Measurements from ENCODE around the gene AKR1E2. TPM values are rescaled to one million over a fixed set of nuclear protein-coding genes. Genes with fewer than 3 reads are reported as not detected.

The AKR1E2 gene
- total RNA-seq, 2 experiments from 2014 or later, result 7.1 to 7.3 TPM

- no peaks in the 10 kb centered on the region for H3K36me3 Mint-ChIP-seq (ENCODE audit: low read depth)
- intact Hi-C loops (cut with micrococcal nuclease), result no loop called here
- no peak overlapping the region for H3K27ac Mint-ChIP-seq
- no peak overlapping the region for H3K4me3 Mint-ChIP-seq
- no peak for DNase-seq
- H3K9me3 Mint-ChIP-seq, result no peaks in the 10 kb centered on the region
- H3K27me3 Mint-ChIP-seq (ENCODE audit: low read depth), result no peaks in the 10 kb centered on the region
- CTCF ChIA-PET, result interaction anchor here (1.3 kb wide), 1 partner anchor 31 kb away, joined by 3 read pairs; no protein-coding TSS in a partner anchor
- no peaks in the 10 kb centered on the region for H3K4me1 Mint-ChIP-seq (ENCODE audit: low read depth)
These were observed 6.9 kb upstream of the AKR1E2 start for GRCh38 chr10:4819067-4819466.

- Mint-ChIP-seq H3K27me3 (ENCODE audit: low read depth) (no peaks in the 10 kb centered on the region), H3K36me3 (ENCODE audit: low read depth) (no peaks in the 10 kb centered on the region), H3K27ac (no peak overlapping the region), H3K4me1 (ENCODE audit: low read depth) (no peaks in the 10 kb centered on the region), H3K9me3 (no peaks in the 10 kb centered on the region), H3K4me3 (no peak overlapping the region)
- DNase-seq, result no peak
- CTCF ChIA-PET, result interaction anchor here (1.2 kb wide), 1 partner anchor 30 kb away, joined by 3 read pairs; no protein-coding TSS in a partner anchor
- intact Hi-C loops (cut with micrococcal nuclease), result no loop called here
These were observed 6.3 kb upstream of the AKR1E2 start for GRCh38 chr10:4819707-4820106.

GRCh38 chr10:4820804-4821401 lies 5.1 kb upstream of the AKR1E2 start:
- Mint-ChIP-seq H3K27me3 (ENCODE audit: low read depth) (no peaks in the 10 kb centered on the region), H3K4me1 (ENCODE audit: low read depth) (peaks cover 1% of the 10 kb centered on the region), H3K36me3 (ENCODE audit: low read depth) (no peaks in the 10 kb centered on the region), H3K9me3 (no peaks in the 10 kb centered on the region), H3K27ac (no peak overlapping the region), H3K4me3 (no peak overlapping the region)
- DNase-seq, result no peak
- CTCF ChIA-PET, result interaction anchor here (0.7 to 1.2 kb wide), 2 partner anchors 29 to 34 kb away, joined by 3 read pairs; no protein-coding TSS in a partner anchor
- intact Hi-C loops (cut with micrococcal nuclease), result no loop called here

GRCh38 chr10:4822208-4822607 lies 3.8 kb upstream of the AKR1E2 start:
- Mint-ChIP-seq H3K27ac (no peak overlapping the region), H3K4me1 (ENCODE audit: low read depth) (peaks cover 9% of the 10 kb centered on the region), H3K4me3 (no peak overlapping the region), H3K36me3 (ENCODE audit: low read depth) (no peaks in the 10 kb centered on the region), H3K27me3 (ENCODE audit: low read depth) (no peaks in the 10 kb centered on the region), H3K9me3 (no peaks in the 10 kb centered on the region)
- DNase-seq, result no peak
- CTCF ChIA-PET, result interaction anchor here (1.0 kb wide), 1 partner anchor 10 kb away, joined by 3 read pairs; no protein-coding TSS in a partner anchor
- intact Hi-C loops (cut with micrococcal nuclease), result no loop called here

GRCh38 chr10:4824791-4825310 lies 1.2 kb upstream of the AKR1E2 start:
- H3K36me3 Mint-ChIP-seq (ENCODE audit: low read depth), result no peaks in the 10 kb centered on the region
- H3K4me3 Mint-ChIP-seq, result no peak overlapping the region
- no peak for DNase-seq
- H3K27ac Mint-ChIP-seq, result no peak overlapping the region
- H3K4me1 Mint-ChIP-seq (ENCODE audit: low read depth), result peaks cover 14% of the 10 kb centered on the region
- H3K27me3 Mint-ChIP-seq (ENCODE audit: low read depth), result no peaks in the 10 kb centered on the region
- no peaks in the 10 kb centered on the region for H3K9me3 Mint-ChIP-seq
- CTCF ChIA-PET, result interaction anchor here (0.7 kb wide), 3 partner anchors 10 to 1764 kb away, joined by 4 to 5 read pairs (median 4); no protein-coding TSS in a partner anchor
- intact Hi-C loops (cut with micrococcal nuclease), result loop anchor here (5.0 kb wide), 2 partner anchors 467 to 987 kb away; partner anchors contain the start of gene GDI2

GRCh38 chr10:4825456-4825867 lies 545 bp upstream of the AKR1E2 start:
- H3K4me1 Mint-ChIP-seq (ENCODE audit: low read depth), result peaks cover 15% of the 10 kb centered on the region
- no peaks in the 10 kb centered on the region for H3K36me3 Mint-ChIP-seq (ENCODE audit: low read depth)
- no peaks in the 10 kb centered on the region for H3K27me3 Mint-ChIP-seq (ENCODE audit: low read depth)
- no peak for DNase-seq
- peak overlapping the region; percentile 73 for H3K4me3 Mint-ChIP-seq
- H3K9me3 Mint-ChIP-seq, result no peaks in the 10 kb centered on the region
- CTCF ChIA-PET, result no interaction called here
- intact Hi-C loops (cut with micrococcal nuclease), result loop anchor here (5.0 kb wide), 2 partner anchors 467 to 987 kb away; partner anchors contain the start of gene GDI2
- H3K27ac Mint-ChIP-seq, result no peak overlapping the region

GRCh38 chr10:4826792-4827324 lies 851 bp downstream of the AKR1E2 start:
- intact Hi-C loops (cut with micrococcal nuclease), result loop anchor here (1.0 to 5.0 kb wide), 3 partner anchors 22 to 985 kb away; partner anchors contain the start of gene GDI2
- no peak for DNase-seq
- H3K27ac Mint-ChIP-seq, result peak overlapping the region; percentile 33
- CTCF ChIA-PET, result interaction anchor here (1.2 to 1.5 kb wide), 3 partner anchors 12 to 23 kb away, joined by 4 to 6 read pairs (median 6); no protein-coding TSS in a partner anchor
- H3K4me1 Mint-ChIP-seq (ENCODE audit: low read depth), result peaks cover 29% of the 10 kb centered on the region
- peaks cover 9% of the 10 kb centered on the region for H3K36me3 Mint-ChIP-seq (ENCODE audit: low read depth)
- peaks cover 2% of the 10 kb centered on the region for H3K9me3 Mint-ChIP-seq
- no peaks in the 10 kb centered on the region for H3K27me3 Mint-ChIP-seq (ENCODE audit: low read depth)
- H3K4me3 Mint-ChIP-seq, result peak overlapping the region; percentile 73

GRCh38 chr10:4828005-4828404 lies 2.0 kb downstream of the AKR1E2 start:
- no peak overlapping the region for H3K4me3 Mint-ChIP-seq

GRCh38 chr10:4830551-4830950 lies 4.5 kb downstream of the AKR1E2 start:
- peaks cover 12% of the 10 kb centered on the region for H3K36me3 Mint-ChIP-seq (ENCODE audit: low read depth)
- no peak for DNase-seq
- intact Hi-C loops (cut with micrococcal nuclease), result no loop called here
- no peak overlapping the region for H3K27ac Mint-ChIP-seq
- peaks cover 40% of the 10 kb centered on the region for H3K4me1 Mint-ChIP-seq (ENCODE audit: low read depth)
- H3K4me3 Mint-ChIP-seq, result no peak overlapping the region
- no peaks in the 10 kb centered on the region for H3K27me3 Mint-ChIP-seq (ENCODE audit: low read depth)
- H3K9me3 Mint-ChIP-seq, result peaks cover 2% of the 10 kb centered on the region
- CTCF ChIA-PET, result interaction anchor here (0.8 to 3.3 kb wide), 3 partner anchors 16 to 20 kb away, joined by 3 to 19 read pairs (median 3); no protein-coding TSS in a partner anchor

More at GRCh38 chr10:4828005-4828404, 2.0 kb downstream of the AKR1E2 start:
- no peak for DNase-seq
- intact Hi-C loops (cut with micrococcal nuclease), result loop anchor here (5.0 kb wide), 2 partner anchors 464 to 984 kb away; partner anchors contain the start of gene GDI2
- Mint-ChIP-seq H3K27me3 (ENCODE audit: low read depth) (no peaks in the 10 kb centered on the region), H3K27ac (no peak overlapping the region), H3K4me1 (ENCODE audit: low read depth) (peaks cover 29% of the 10 kb centered on the region), H3K9me3 (peaks cover 2% of the 10 kb centered on the region), H3K36me3 (ENCODE audit: low read depth) (peaks cover 9% of the 10 kb centered on the region)
- CTCF ChIA-PET, result interaction anchor here (0.7 to 1.5 kb wide), 3 partner anchors 12 to 15 kb away, joined by 3 to 6 read pairs (median 4); no protein-coding TSS in a partner anchor

GRCh38 chr10:4831091-4831490 lies 5.1 kb downstream of the AKR1E2 start:
- intact Hi-C loops (cut with micrococcal nuclease), result no loop called here
- CTCF ChIA-PET, result interaction anchor here (1.2 to 3.3 kb wide), 4 partner anchors 15 to 20 kb away, joined by 3 to 19 read pairs (median 6); no protein-coding TSS in a partner anchor
- Mint-ChIP-seq H3K9me3 (peaks cover 2% of the 10 kb centered on the region), H3K4me1 (ENCODE audit: low read depth) (peaks cover 42% of the 10 kb centered on the region), H3K27me3 (ENCODE audit: low read depth) (no peaks in the 10 kb centered on the region), H3K27ac (no peak overlapping the region), H3K36me3 (ENCODE audit: low read depth) (peaks cover 13% of the 10 kb centered on the region), H3K4me3 (no peak overlapping the region)
- no peak for DNase-seq

GRCh38 chr10:4833286-4833685 lies 7.3 kb downstream of the AKR1E2 start:
- H3K36me3 Mint-ChIP-seq (ENCODE audit: low read depth), result peaks cover 16% of the 10 kb centered on the region
- no peak overlapping the region for H3K27ac Mint-ChIP-seq
- intact Hi-C loops (cut with micrococcal nuclease), result no loop called here
- peaks cover 42% of the 10 kb centered on the region for H3K4me1 Mint-ChIP-seq (ENCODE audit: low read depth)
- H3K27me3 Mint-ChIP-seq (ENCODE audit: low read depth), result no peaks in the 10 kb centered on the region
- no peak overlapping the region for H3K4me3 Mint-ChIP-seq
- CTCF ChIA-PET, result interaction anchor here (1.3 to 3.3 kb wide), 3 partner anchors 16 to 19 kb away, joined by 3 to 19 read pairs (median 3); no protein-coding TSS in a partner anchor
- H3K9me3 Mint-ChIP-seq, result peaks cover 2% of the 10 kb centered on the region
- no peak for DNase-seq

GRCh38 chr10:4834898-4835405 lies 8.9 kb downstream of the AKR1E2 start:
- Mint-ChIP-seq H3K4me3 (no peak overlapping the region), H3K27me3 (ENCODE audit: low read depth) (no peaks in the 10 kb centered on the region), H3K9me3 (peaks cover 2% of the 10 kb centered on the region), H3K27ac (peak overlapping the region; percentile 43), H3K4me1 (ENCODE audit: low read depth) (peaks cover 42% of the 10 kb centered on the region), H3K36me3 (ENCODE audit: low read depth) (peaks cover 16% of the 10 kb centered on the region)
- CTCF ChIA-PET, result interaction anchor here (0.6 to 5.8 kb wide), 3 partner anchors 14 to 447 kb away, joined by 3 to 46 read pairs (median 5); no protein-coding TSS in a partner anchor
- no peak for DNase-seq
- intact Hi-C loops (cut with micrococcal nuclease), result no loop called here
